Choroid plexus epithelial cell (primary cell): ENCODE measurements around the gene ACACB.

Experiments
- DNase-seq: peaks from one replicate; pipeline ENCODE4 v3.0.0-alpha.2; 2010; ENCODE audit warnings: low read depth
- H3K4me3 ChIP-seq: 2 replicates; pipeline ENCODE4 v1.5.1; 2011; ENCODE audit warnings: low read depth, mild to moderate bottlenecking, control low read depth, low read length, moderate library complexity
- TF ChIP-seq, protein P1 (sequence below): conservative IDR thresholded peaks from 2 replicates; pipeline ENCODE4 v1.5.1; 2011; ENCODE audit warnings: low read depth, mild to moderate bottlenecking, control low read depth, inconsistent platforms, low read length, moderate library complexity

ACACB gene

DNA sequence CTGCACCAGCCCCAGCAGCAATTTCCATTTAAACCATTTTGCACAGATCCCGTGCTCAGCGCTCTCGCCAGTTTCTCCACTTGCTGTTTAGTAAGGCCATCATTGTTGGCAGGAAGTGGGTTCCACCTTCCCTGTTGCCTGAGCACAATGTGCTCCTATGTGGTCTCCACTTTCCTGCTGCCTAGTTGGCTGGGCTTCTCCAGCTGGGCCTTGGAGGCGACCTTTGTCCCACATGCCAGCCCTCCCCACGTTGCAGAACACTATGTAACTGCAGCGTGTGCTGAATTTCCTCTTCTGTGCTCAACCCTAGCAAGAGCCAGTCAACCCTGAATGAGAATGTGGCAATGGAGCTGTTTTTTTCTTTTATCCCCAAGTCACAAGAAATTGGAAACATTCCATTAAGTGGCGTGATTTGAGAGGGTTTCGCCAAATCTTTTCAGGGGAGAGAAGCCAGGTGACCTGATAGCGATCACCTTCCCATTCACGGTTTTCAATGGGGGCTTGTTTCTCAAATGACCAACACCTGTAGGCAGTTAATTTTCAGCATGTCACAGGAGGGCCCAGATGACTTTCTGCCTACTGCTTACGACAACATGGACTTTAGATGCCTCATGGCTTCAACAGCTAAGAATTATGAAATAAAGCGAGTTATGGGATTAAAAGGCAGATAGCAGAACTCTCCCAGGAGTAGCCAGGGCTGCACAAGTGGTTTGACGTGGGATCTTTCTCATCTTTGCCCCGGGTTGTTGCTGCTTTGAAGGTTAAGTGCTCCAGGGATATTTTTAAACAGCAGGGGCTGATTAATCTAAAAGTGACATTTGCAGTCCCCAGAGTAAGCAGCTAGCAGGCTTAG is at the start of gene ACACB:
Gene ACACB, plus strand, starts transcription at position 830 of the 853 bp plus-strand sequence. CDS start 22,819 bp downstream, outside the sequence.
- peak; percentile 13 for DNase-seq
- no peak within 1 kb of the TSS for H3K4me3 ChIP-seq
- TF ChIP-seq, protein P1, sequence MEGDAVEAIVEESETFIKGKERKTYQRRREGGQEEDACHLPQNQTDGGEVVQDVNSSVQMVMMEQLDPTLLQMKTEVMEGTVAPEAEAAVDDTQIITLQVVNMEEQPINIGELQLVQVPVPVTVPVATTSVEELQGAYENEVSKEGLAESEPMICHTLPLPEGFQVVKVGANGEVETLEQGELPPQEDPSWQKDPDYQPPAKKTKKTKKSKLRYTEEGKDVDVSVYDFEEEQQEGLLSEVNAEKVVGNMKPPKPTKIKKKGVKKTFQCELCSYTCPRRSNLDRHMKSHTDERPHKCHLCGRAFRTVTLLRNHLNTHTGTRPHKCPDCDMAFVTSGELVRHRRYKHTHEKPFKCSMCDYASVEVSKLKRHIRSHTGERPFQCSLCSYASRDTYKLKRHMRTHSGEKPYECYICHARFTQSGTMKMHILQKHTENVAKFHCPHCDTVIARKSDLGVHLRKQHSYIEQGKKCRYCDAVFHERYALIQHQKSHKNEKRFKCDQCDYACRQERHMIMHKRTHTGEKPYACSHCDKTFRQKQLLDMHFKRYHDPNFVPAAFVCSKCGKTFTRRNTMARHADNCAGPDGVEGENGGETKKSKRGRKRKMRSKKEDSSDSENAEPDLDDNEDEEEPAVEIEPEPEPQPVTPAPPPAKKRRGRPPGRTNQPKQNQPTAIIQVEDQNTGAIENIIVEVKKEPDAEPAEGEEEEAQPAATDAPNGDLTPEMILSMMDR, result no peak

DNA sequence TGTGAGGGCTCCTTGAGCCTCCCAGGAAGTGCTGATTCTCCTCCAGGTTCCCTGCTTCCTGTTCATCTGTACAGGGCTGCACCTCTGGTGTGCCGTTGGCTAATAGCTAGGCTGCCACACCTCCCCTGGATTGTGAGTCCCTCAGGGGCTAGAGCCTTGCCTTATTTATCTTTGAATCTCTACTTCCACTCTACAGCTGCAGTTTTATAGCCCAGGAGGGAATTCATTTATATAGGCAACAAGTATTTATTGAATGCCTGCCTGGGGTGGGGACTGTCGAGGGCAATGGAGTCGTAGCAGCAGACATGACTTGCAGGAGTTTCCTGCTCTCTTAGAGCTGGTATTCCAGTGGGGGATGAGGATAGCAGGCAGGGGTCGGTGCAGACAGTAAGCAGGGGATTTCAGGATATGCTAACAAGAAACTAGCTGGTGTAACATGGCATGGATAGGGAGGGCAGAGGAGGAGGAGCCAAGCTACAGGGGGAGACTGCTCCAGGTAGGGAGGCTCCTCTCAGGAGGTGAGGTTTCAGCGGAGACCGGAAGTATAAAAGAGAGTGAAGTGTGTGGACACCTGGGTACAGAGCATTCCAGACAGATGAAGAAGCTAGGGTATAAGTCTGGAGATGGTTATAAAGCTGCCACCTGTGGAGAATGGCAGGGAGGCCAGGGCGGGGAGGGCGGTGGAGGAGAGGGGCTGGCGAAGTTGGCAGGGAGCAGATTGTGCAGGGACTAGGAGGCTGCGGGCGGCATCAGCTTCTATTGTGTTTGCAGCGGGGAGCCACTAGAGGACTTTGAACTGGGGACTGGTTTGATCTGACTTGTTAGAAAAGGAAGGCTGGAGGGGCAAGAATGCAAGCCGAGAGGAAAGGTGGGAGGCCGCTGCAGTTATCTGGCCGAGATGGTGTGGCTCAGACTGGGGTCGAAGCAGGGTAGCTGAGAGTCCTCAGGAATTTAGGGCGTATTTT is 46.8 kb upstream of the ACACB start:
- no peak overlapping the region for H3K4me3 ChIP-seq
- DNase-seq, result no peak
- TF ChIP-seq, protein P1, result no peak

DNA sequence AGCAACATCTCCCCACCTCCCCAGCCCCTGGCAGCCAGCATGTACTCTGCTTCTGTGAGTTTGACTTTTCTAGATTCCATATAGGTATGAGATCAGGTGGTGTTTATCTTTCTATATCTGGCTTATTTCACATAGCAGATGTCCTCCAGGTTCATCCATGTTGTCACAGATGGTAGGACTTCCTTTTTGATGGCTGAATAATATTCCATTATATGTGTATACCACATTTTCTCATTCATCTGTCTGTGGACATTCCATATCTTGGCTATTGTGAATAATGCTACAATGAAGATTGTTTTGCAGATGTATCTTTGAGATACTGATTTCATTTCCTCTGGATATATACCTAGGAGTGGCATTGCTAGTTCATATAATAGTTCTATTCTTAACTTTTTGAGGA is 41.5 kb upstream of the ACACB start:
- H3K4me3 ChIP-seq, result no peak overlapping the region
- DNase-seq, result no peak
- TF ChIP-seq, protein P1, result no peak

DNA sequence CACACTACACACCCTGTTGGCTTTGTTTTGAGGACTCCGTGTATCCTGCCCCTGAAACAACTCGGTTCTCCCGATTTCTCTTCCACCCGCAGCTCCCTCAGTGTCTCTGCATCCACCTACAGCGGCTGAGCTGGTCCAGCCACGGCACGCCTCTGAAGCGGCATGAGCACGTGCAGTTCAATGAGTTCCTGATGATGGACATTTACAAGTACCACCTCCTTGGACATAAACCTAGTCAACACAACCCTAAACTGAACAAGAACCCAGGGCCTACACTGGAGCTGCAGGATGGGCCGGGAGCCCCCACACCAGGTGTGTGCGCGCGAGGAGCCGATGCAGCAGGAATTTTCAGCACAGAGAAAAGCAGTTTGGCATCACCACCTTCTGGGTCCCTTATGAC is 33.6 kb upstream of the ACACB start:
- no peak for DNase-seq
- no peak overlapping the region for H3K4me3 ChIP-seq
- TF ChIP-seq, protein P1, result no peak

DNA sequence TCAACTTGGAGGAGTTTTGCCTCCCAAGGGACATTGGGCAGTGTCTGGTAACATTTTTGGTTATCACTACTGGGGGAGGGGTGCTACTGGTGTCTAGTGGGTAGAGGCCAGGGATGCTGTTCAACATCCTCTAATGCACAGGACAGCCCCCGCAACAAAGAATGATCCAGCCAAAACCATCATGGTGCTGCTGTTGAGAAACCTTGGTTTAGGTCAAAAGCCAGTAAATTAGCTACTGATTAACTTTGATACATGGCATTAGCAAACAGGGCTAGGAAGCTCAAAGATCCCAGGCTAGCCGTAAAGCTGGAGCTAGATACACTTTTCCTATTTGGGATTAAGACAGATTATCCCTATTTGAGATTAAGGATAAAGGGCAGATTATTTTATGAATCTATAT is 32.0 kb upstream of the ACACB start:
- DNase-seq, result no peak
- TF ChIP-seq, protein P1, result no peak
- H3K4me3 ChIP-seq, result no peak overlapping the region

DNA sequence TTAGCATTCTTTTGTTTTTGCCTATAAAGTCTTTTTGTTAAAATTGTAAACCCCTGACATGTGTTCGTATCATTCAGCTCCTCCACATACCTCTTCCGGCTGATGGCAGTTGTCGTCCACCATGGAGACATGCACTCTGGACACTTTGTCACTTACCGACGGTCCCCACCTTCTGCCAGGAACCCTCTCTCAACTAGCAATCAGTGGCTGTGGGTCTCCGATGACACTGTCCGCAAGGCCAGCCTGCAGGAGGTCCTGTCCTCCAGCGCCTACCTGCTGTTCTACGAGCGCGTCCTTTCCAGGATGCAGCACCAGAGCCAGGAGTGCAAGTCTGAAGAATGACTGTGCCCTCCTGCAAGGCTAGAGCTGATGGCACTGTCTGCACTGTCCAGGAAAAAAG is 30.8 kb upstream of the ACACB start:
- TF ChIP-seq, protein P1, result no peak
- no peak for DNase-seq
- H3K4me3 ChIP-seq, result no peak overlapping the region
